GM23338 (cell line): Measurements from ENCODE around the gene SH3RF2. TPM values are rescaled to one million over a fixed set of nuclear protein-coding genes. Genes with fewer than 3 reads are reported as not detected.

Source experiments
- ATAC-seq: fragments of 200-7000 bp; cut with Tn5 transposase; 3 replicates; pipeline ENCODE4 v1.9.1; 2020
- DNase-seq: peaks from one replicate; pipeline ENCODE4 v3.0.0-alpha.2; 2015; ENCODE audit warnings: low spot score
- H2AFZ ChIP-seq: fragments of 200-600 bp; sonication (generic); 2 replicates; pipeline ENCODE4 v1.8.0; 2016; ENCODE audit warnings: antibody characterized with exemption, mild to moderate bottlenecking, moderate library complexity
- H3F3A ChIP-seq: fragments of 200-600 bp; sonication (generic); replicated peaks from 2 replicates; pipeline ENCODE4 v1.8.0; 2017; ENCODE audit warnings: antibody characterized with exemption, mixed run types, low read depth
- H3K27ac ChIP-seq: fragments of 200-600 bp; sonication (generic); 2 replicates; pipeline ENCODE4 v1.6.1; 2016; ENCODE audit warnings: low read depth
- H3K27me3 ChIP-seq: fragments of 200-600 bp; sonication (generic); 2 replicates; pipeline ENCODE4 v1.8.0; 2016; ENCODE audit warnings: mild to moderate bottlenecking, mixed run types, moderate library complexity; ENCODE audit not compliant: insufficient read depth
- H3K36me3 ChIP-seq: fragments of 200-600 bp; sonication (generic); 2 replicates; pipeline ENCODE4 v1.8.0; 2016; ENCODE audit warnings: mild to moderate bottlenecking; ENCODE audit not compliant: insufficient read depth
- H3K4me1 ChIP-seq: fragments of 200-600 bp; sonication (generic); 2 replicates; pipeline ENCODE4 v1.8.0; 2016; ENCODE audit warnings: mild to moderate bottlenecking, moderate library complexity; ENCODE audit not compliant: insufficient read depth
- H3K4me2 ChIP-seq: fragments of 200-600 bp; sonication (generic); 2 replicates; pipeline ENCODE4 v1.7.1; 2017; ENCODE audit warnings: mixed run types
- H3K4me3 ChIP-seq: fragments of 200-600 bp; sonication (generic); 2 replicates; pipeline ENCODE4 v1.6.1; 2016; ENCODE audit warnings: mixed run types
- H3K79me2 ChIP-seq: fragments of 200-600 bp; sonication (generic); replicated peaks from 2 replicates; pipeline ENCODE4 v1.8.0; 2017; ENCODE audit warnings: mild to moderate bottlenecking; ENCODE audit not compliant: insufficient read depth
- H3K9me2 ChIP-seq: fragments of 200-600 bp; sonication (generic); 2 replicates; pipeline ENCODE4 v1.8.0; 2017; ENCODE audit not compliant: insufficient read depth
- H4K20me1 ChIP-seq: fragments of 200-600 bp; sonication (generic); replicated peaks from 2 replicates; pipeline ENCODE4 v1.8.0; 2017; ENCODE audit warnings: mild to moderate bottlenecking; ENCODE audit not compliant: insufficient read depth
- H3K27ac Mint-ChIP-seq: 2 replicates; pipeline ENCODE4 v1.8.0; 2020; ENCODE audit warnings: inconsistent platforms, mild to moderate bottlenecking, moderate library complexity, mixed read lengths
- H3K27me3 Mint-ChIP-seq: 3 replicates; pipeline ENCODE4 v1.8.0; 2022; ENCODE audit warnings: low read depth, mild to moderate bottlenecking, moderate library complexity, mixed read lengths, inconsistent platforms; ENCODE audit not compliant: insufficient read depth, poor library complexity
- H3K36me3 Mint-ChIP-seq: 3 replicates; pipeline ENCODE4 v1.8.0; 2021; ENCODE audit warnings: low read depth, mild to moderate bottlenecking, inconsistent platforms, moderate library complexity, mixed read lengths
- H3K4me1 Mint-ChIP-seq: 3 replicates; pipeline ENCODE4 v1.8.0; 2020; ENCODE audit warnings: mild to moderate bottlenecking, inconsistent platforms, mixed read lengths
- H3K4me3 Mint-ChIP-seq: 3 replicates; pipeline ENCODE4 v1.8.0; 2021; ENCODE audit warnings: moderate library complexity, mild to moderate bottlenecking, inconsistent platforms, mixed read lengths
- H3K9me3 Mint-ChIP-seq: 3 replicates; pipeline ENCODE4 v1.8.0; 2020; ENCODE audit warnings: moderate library complexity, mild to moderate bottlenecking, inconsistent platforms, mixed read lengths
- CREB1 ChIP-seq: fragments of 250-450 bp; sonication (Bioruptor Pico); IDR thresholded peaks from 2 replicates; pipeline ENCODE4 v1.5.0; 2020; ENCODE audit warnings: low read depth, mild to moderate bottlenecking, moderate library complexity
- CTCF ChIP-seq, 2 experiments: fragments of 200-600 bp in 1 of 2; sonication (generic) in 1 of 2; conservative IDR thresholded peaks; 2 replicates each; pipeline versions ENCODE4 v1.5.1 to v1.6.1; 2016 to 2017; ENCODE audit warnings: antibody characterized with exemption in 2 of 2, low read depth in 2 of 2, mild to moderate bottlenecking in 2 of 2, moderate library complexity in 1 of 2
- EZH2 ChIP-seq: fragments of 200-600 bp; sonication (generic); IDR thresholded peaks from one replicate; pipeline ENCODE4 v1.8.0; 2017; ENCODE audit warnings: antibody characterized with exemption, mild to moderate bottlenecking, low read depth; ENCODE audit not compliant: unreplicated experiment
- EZH2phosphoT487 ChIP-seq: fragments of 200-600 bp; sonication (generic); IDR thresholded peaks from one replicate; pipeline ENCODE4 v1.8.1; 2018; ENCODE audit warnings: antibody characterized with exemption; ENCODE audit not compliant: unreplicated experiment
- JUNB ChIP-seq: IDR thresholded peaks from one replicate; pipeline ENCODE4 v1.6.1; 2016; ENCODE audit warnings: antibody characterized with exemption; ENCODE audit not compliant: unreplicated experiment
- NANOG ChIP-seq: IDR thresholded peaks from 2 replicates; pipeline ENCODE4 v1.6.1; 2016; ENCODE audit warnings: antibody characterized with exemption, borderline replicate concordance
- POLR2AphosphoS5 ChIP-seq: IDR thresholded peaks from 2 replicates; pipeline ENCODE4 v1.6.1; 2016; ENCODE audit warnings: antibody characterized with exemption, low read depth
- STAT1 ChIP-seq: IDR thresholded peaks from one replicate; pipeline ENCODE4 v1.6.1; 2016; ENCODE audit warnings: antibody characterized with exemption; ENCODE audit not compliant: unreplicated experiment
- ZNF114 ChIP-seq: fragments of 250-450 bp; sonication (Bioruptor Pico); IDR thresholded peaks from 2 replicates; pipeline ENCODE4 v1.5.0; 2020; ENCODE audit warnings: mild to moderate bottlenecking, moderate library complexity
- ZNF331 ChIP-seq: fragments of 250-450 bp; sonication (Bioruptor Pico); IDR thresholded peaks from 2 replicates; pipeline ENCODE4 v1.5.0; 2020; ENCODE audit warnings: low read depth, mild to moderate bottlenecking, moderate library complexity
- polyA plus RNA-seq: library from polyadenylated mRNA; unstranded; fragments of >200 nt; fragmentation: Nextera tagmentation; extraction: Ambion mirVana; gene quantifications from 2 replicates; pipeline ENCODE4 v1.2.1, GENCODE V29; 2016
- total RNA-seq: library from RNA; depleted of rRNA; stranded (reverse); fragments of >200 nt; shearing (Covaris generic); gene quantifications from 2 replicates; pipeline ENCODE4 v1.2.3, GENCODE V29; 2014
- TF ChIP-seq, protein P1 (sequence below): fragments of 250-450 bp; sonication (Bioruptor Pico); IDR thresholded peaks from 2 replicates; pipeline ENCODE4 v1.5.0; 2020; ENCODE audit warnings: mild to moderate bottlenecking, moderate library complexity
- TF ChIP-seq, protein P2 (sequence below): IDR thresholded peaks from 2 replicates; pipeline ENCODE4 v1.6.1; 2016; ENCODE audit warnings: antibody characterized with exemption

The SH3RF2 gene
- total and polyA plus RNA-seq, 2 experiments from 2014 or later, result 1.7 to 2.4 TPM

DNA sequence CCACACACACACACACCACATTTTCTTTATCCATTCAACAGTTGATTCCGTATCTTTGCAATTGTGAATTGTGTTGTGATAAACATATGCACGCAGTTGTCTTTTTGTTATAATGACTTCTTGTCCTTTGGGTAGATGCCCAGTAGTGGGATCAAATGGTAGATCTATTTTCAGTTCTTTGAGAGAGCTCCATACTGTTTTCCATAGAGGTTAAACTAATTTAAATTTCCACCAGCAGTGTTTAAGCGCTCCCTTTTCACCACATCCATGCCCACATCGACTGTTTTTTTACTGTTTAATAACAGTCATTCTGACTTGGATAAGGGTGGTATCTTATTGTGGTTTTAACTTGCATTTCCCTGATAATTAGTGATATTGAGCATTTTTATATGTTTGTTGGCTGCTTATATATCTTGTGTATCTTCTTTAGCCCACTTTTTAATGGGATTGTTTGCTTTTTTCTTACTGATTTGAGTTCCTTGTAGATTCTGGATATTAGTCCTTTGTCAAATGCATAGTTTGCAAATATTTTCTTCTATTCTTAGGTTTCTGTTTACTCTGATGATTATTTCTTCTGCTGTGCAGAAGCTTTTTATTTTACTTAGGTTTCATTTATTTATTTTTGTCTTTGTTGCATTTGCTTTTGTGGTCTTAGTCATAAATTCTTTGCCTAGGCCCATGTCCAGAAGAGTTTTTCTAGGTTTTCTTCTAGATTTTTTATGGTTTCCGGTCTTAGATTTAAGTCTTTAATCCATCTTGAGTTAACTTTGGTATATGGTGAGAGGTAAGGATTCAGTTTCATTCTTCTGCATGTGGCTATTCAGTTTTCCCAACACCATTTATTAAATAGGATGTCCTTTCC lies 82.4 kb downstream of the SH3RF2 start (continued):
- TF ChIP-seq, protein P1, sequence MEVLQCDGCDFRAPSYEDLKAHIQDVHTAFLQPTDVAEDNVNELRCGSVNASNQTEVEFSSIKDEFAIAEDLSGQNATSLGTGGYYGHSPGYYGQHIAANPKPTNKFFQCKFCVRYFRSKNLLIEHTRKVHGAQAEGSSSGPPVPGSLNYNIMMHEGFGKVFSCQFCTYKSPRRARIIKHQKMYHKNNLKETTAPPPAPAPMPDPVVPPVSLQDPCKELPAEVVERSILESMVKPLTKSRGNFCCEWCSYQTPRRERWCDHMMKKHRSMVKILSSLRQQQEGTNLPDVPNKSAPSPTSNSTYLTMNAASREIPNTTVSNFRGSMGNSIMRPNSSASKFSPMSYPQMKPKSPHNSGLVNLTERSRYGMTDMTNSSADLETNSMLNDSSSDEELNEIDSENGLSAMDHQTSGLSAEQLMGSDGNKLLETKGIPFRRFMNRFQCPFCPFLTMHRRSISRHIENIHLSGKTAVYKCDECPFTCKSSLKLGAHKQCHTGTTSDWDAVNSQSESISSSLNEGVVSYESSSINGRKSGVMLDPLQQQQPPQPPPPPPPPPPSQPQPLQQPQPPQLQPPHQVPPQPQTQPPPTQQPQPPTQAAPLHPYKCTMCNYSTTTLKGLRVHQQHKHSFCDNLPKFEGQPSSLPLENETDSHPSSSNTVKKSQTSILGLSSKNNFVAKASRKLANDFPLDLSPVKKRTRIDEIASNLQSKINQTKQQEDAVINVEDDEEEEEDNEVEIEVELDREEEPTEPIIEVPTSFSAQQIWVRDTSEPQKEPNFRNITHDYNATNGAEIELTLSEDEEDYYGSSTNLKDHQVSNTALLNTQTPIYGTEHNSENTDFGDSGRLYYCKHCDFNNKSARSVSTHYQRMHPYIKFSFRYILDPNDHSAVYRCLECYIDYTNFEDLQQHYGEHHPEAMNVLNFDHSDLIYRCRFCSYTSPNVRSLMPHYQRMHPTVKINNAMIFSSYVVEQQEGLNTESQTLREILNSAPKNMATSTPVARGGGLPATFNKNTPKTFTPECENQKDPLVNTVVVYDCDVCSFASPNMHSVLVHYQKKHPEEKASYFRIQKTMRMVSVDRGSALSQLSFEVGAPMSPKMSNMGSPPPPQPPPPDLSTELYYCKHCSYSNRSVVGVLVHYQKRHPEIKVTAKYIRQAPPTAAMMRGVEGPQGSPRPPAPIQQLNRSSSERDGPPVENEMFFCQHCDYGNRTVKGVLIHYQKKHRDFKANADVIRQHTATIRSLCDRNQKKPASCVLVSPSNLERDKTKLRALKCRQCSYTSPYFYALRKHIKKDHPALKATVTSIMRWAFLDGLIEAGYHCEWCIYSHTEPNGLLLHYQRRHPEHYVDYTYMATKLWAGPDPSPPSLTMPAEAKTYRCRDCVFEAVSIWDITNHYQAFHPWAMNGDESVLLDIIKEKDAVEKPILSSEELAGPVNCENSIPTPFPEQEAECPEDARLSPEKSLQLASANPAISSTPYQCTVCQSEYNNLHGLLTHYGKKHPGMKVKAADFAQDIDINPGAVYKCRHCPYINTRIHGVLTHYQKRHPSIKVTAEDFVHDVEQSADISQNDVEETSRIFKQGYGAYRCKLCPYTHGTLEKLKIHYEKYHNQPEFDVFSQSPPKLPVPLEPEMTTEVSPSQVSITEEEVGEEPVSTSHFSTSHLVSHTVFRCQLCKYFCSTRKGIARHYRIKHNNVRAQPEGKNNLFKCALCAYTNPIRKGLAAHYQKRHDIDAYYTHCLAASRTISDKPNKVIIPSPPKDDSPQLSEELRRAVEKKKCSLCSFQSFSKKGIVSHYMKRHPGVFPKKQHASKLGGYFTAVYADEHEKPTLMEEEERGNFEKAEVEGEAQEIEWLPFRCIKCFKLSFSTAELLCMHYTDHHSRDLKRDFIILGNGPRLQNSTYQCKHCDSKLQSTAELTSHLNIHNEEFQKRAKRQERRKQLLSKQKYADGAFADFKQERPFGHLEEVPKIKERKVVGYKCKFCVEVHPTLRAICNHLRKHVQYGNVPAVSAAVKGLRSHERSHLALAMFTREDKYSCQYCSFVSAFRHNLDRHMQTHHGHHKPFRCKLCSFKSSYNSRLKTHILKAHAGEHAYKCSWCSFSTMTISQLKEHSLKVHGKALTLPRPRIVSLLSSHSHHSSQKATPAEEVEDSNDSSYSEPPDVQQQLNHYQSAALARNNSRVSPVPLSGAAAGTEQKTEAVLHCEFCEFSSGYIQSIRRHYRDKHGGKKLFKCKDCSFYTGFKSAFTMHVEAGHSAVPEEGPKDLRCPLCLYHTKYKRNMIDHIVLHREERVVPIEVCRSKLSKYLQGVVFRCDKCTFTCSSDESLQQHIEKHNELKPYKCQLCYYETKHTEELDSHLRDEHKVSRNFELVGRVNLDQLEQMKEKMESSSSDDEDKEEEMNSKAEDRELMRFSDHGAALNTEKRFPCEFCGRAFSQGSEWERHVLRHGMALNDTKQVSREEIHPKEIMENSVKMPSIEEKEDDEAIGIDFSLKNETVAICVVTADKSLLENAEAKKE (CRISPR knock-in tag), result no peak
- TF ChIP-seq EZH2phosphoT487, result no peak
- no peak for TF ChIP-seq JUNB
- TF ChIP-seq CTCF (conservative IDR thresholded peaks at IDR 0.05; ENCODE audit: low read depth in 2 of 2), result no peak

DNA sequence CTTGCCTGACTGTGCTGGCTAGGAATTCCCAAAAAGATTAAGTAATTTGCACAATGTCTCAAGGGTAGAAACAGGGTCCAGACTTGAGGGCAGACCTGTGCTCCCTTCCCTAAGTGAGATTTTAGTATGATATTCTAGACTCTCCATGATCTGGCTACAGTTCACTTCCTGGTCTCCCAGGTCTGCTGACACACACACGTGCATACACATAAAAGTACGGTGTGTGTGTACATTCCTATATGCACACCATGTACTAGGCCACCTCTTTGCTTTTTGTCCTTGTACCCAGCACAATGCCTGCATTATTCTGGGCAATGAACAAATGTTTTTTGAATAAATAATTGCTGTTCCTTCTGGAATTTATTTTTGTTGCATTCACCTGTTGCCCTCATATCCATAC lies 83.7 kb downstream of the SH3RF2 start:
- Mint-ChIP-seq H3K27ac (no peak overlapping the region), H3K4me3 (no peak overlapping the region), H3K9me3 (no peaks in the 10 kb centered on the region; the same call in 2 of the 3 replicates), H3K36me3 (no peaks in the 10 kb centered on the region), H3K4me1 (peaks cover 3% of the 10 kb centered on the region), H3K27me3 (no peaks in the 10 kb centered on the region)
- no peaks in the 10 kb centered on the region for H3K36me3 ChIP-seq
- no peaks in the 10 kb centered on the region for H3F3A ChIP-seq
- H3K27ac ChIP-seq, result no peak overlapping the region
- H3K4me1 ChIP-seq, result peaks cover 10% of the 10 kb centered on the region
- no peak overlapping the region for H2AFZ ChIP-seq
- ATAC-seq, result no peak
- H3K9me2 ChIP-seq, result peaks cover 12% of the 10 kb centered on the region; the same call in 1 of the 2 replicates
- H3K4me2 ChIP-seq, result no peak overlapping the region
- no peaks in the 10 kb centered on the region for H3K27me3 ChIP-seq
- H3K79me2 ChIP-seq, result no peaks in the 10 kb centered on the region
- no peaks in the 10 kb centered on the region for H4K20me1 ChIP-seq
- no peak for DNase-seq
- no peak overlapping the region for H3K4me3 ChIP-seq
- no peak for TF ChIP-seq ZNF331 (CRISPR knock-in tag)
- TF ChIP-seq STAT1, result no peak
- no peak for TF ChIP-seq EZH2phosphoT487
- TF ChIP-seq ZNF114 (CRISPR knock-in tag), result no peak
- TF ChIP-seq POLR2AphosphoS5, result no peak
- TF ChIP-seq EZH2, result no peak
- TF ChIP-seq, protein P2, sequence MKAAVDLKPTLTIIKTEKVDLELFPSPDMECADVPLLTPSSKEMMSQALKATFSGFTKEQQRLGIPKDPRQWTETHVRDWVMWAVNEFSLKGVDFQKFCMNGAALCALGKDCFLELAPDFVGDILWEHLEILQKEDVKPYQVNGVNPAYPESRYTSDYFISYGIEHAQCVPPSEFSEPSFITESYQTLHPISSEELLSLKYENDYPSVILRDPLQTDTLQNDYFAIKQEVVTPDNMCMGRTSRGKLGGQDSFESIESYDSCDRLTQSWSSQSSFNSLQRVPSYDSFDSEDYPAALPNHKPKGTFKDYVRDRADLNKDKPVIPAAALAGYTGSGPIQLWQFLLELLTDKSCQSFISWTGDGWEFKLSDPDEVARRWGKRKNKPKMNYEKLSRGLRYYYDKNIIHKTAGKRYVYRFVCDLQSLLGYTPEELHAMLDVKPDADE, result no peak
- TF ChIP-seq CTCF (conservative IDR thresholded peaks at IDR 0.05; ENCODE audit: low read depth in 2 of 2), result no peak
- no peak for TF ChIP-seq NANOG
- no peak for TF ChIP-seq CREB1
